D721Med (cell line): Measurements from ENCODE around the gene NBPF10.
"Not testable (repeated sequence)": the region's sequence is repeated elsewhere in the genome, so short reads cannot be mapped to it uniquely, and the experiment has no call there.

Source experiments
- DNase-seq: peaks from one replicate; pipeline ENCODE4 v3.0.0; 2011; ENCODE audit warnings: low spot score; ENCODE audit not compliant: insufficient read length
- FAIRE-seq: peaks from 2 replicates; lab custom pipeline; 2011; peaks lifted over from hg19 to GRCh38; lab: Jason Lieb, UNC
- TF ChIP-seq, protein P1 (sequence below): IDR thresholded peaks from 2 replicates; pipeline ENCODE4 v1.5.1; 2012; ENCODE audit warnings: mild to moderate bottlenecking, control low read depth; ENCODE audit not compliant: insufficient read depth; ENCODE audit errors: missing control alignments

Gene NBPF10, protein sequence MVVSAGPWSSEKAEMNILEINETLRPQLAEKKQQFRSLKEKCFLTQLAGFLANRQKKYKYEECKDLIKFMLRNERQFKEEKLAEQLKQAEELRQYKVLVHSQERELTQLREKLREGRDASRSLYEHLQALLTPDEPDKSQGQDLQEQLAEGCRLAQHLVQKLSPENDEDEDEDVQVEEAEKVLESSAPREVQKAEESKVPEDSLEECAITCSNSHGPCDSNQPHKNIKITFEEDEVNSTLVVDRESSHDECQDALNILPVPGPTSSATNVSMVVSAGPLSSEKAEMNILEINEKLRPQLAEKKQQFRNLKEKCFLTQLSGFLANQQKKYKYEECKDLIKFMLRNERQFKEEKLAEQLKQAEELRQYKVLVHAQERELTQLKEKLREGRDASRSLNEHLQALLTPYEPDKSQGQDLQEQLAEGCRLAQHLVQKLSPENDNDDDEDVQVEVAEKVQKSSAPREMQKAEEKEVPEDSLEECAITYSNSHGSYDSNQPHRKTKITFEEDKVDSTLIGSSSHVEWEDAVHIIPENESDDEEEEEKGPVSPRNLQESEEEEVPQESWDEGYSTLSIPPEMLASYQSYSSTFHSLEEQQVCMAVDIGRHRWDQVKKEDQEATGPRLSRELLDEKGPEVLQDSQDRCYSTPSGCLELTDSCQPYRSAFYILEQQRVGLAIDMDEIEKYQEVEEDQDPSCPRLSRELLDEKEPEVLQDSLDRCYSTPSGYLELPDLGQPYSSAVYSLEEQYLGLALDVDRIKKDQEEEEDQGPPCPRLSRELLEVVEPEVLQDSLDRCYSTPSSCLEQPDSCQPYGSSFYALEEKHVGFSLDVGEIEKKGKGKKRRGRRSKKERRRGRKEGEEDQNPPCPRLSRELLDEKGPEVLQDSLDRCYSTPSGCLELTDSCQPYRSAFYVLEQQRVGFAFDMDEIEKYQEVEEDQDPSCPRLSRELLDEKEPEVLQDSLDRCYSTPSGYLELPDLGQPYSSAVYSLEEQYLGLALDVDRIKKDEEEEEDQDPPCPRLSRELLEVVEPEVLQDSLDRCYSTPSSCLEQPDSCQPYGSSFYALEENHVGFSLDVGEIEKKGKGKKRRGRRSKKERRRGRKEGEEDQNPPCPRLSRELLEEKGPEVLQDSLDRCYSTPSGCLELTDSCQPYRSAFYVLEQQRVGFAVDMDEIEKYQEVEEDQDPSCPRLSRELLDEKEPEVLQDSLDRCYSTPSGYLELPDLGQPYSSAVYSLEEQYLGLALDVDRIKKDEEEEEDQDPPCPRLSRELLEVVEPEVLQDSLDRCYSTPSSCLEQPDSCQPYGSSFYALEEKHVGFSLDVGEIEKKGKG (N-terminal part only)

DNA sequence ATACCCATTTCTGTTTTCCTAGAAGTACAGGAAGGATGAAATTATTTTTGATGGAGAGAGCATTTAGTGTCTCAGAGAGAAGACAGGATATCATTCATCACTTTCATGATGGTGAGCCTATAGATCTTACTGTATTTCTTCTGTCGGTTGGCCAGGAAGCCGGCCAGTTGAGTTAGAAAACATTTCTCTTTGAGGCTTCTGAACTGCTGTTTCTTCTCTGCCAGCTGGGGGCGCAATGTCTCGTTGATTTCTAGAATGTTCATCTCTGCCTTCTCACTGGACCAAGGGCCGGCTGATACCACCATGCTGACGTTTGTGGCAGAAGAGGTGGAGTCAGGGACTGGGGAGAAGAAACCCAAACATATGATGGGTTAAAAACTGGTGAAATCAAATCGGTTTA lies at the start of gene NBPF10:
Gene NBPF10 (minus strand): TSS at position 340 of the 400 bp plus-strand sequence. CDS start 35 bp downstream, at position 305.
- TF ChIP-seq, protein P1, sequence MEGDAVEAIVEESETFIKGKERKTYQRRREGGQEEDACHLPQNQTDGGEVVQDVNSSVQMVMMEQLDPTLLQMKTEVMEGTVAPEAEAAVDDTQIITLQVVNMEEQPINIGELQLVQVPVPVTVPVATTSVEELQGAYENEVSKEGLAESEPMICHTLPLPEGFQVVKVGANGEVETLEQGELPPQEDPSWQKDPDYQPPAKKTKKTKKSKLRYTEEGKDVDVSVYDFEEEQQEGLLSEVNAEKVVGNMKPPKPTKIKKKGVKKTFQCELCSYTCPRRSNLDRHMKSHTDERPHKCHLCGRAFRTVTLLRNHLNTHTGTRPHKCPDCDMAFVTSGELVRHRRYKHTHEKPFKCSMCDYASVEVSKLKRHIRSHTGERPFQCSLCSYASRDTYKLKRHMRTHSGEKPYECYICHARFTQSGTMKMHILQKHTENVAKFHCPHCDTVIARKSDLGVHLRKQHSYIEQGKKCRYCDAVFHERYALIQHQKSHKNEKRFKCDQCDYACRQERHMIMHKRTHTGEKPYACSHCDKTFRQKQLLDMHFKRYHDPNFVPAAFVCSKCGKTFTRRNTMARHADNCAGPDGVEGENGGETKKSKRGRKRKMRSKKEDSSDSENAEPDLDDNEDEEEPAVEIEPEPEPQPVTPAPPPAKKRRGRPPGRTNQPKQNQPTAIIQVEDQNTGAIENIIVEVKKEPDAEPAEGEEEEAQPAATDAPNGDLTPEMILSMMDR: peak; percentile 30
- not testable (repeated sequence) for FAIRE-seq, DNase-seq

DNA sequence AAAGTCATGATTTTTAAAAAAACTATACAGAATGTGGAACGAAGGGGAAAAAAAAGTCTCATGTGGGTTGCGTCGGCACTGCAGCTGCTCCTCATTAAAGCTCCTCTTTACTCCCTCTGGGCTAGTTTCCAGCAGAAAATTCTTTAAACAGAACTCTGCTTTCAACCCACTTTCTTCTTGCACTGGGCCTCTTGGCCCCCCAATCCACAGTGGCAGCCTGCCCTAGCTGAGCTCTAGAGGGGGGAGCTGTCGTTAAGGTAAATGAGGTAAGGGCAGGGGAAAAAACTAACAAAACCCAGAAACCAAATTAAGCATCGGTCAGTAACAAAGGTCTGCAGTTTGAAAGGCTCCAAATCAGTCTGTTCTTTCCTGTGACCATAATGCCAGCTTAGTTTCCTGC lies 29.9 kb upstream of the NBPF10 start:
- DNase-seq, FAIRE-seq: not testable (repeated sequence)

DNA sequence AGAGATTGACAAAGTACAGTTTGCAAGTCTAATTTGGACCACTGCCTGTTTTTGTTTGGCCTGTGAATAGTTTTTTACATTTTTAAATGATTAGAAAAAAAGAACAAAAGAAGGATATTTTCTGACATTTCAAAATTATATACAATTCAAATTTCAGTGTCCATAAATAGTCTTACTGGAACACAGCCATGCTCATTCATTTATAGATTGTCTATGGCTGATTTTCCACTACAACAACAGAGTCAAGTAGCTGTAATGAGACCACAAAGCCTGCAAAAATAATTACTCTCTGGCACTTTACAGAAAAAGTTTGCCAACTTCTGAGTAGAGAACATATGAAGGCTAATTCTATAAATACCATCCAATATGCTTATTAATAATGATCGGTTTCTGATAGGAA lies 23.1 kb upstream of the NBPF10 start:
- not testable (repeated sequence) for DNase-seq, FAIRE-seq

DNA sequence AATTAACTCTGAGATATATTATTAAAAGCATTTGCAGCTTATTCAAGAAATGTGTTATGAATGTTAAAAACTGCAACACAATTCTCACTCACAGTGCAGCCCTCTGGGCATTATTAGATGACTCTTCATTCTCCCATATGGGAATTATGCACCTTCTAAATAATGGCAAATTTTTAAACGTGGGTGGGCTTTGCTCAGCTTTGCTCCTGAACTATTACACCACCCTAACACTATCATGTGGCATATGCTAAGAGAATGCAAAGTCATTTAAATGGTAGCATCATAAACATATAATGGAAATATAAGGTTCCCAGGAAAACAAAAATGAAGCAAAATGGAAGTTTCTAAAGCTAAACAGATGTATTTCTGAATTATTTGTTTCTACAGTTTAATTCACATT lies 22.7 kb upstream of the NBPF10 start:
- not testable (repeated sequence) for FAIRE-seq, DNase-seq
